IMR-90 (cell line): Measurements from ENCODE around the gene RNF41. TPM values are rescaled to one million over a fixed set of nuclear protein-coding genes. Genes with fewer than 3 reads are reported as not detected.

ENCODE experiments used
- ATAC-seq: fragments of 200-7000 bp; cut with Tn5 transposase; 2 replicates; pipeline ENCODE4 v1.9.1; 2020; ENCODE audit warnings: low read depth, mild to moderate bottlenecking, moderate library complexity
- BruUV-seq: library from RNA; stranded (reverse); fragments of 400-500 nt; replicated peaks from 2 replicates; lab custom pipeline; 2021; lab: Mats Ljungman, UMichigan
- CTCF ChIA-PET: fragments of 300-600 bp; formaldehyde crosslinking; extraction: SDS; loops from one replicate; lab custom pipeline; 2021; ENCODE audit warnings: antibody characterized with exemption; lab: Yijun Ruan, JAX
- POLR2A ChIA-PET: fragments of 300-600 bp; sonication (Branson Sonifier 250); formaldehyde crosslinking; loops from one replicate; lab custom pipeline; 2022; ENCODE audit warnings: antibody characterized with exemption; ENCODE audit not compliant: unreplicated experiment; lab: Charles Lee
- DNase-seq: peaks from one replicate; pipeline ENCODE4 v3.0.0; 2013
- H2AFZ ChIP-seq: replicated peaks from 2 replicates; pipeline ENCODE3; 2013; ENCODE audit warnings: low read length, mild to moderate bottlenecking; ENCODE audit not compliant: poor library complexity
- H2AK5ac ChIP-seq: 2 replicates; pipeline ENCODE4 v1.6.1; 2013; ENCODE audit warnings: low read depth, low read length, inconsistent platforms
- H2AK9ac ChIP-seq: replicated peaks from 2 replicates; pipeline ENCODE3; 2013; ENCODE audit warnings: mild to moderate bottlenecking, low read depth, low read length, moderate library complexity; ENCODE audit not compliant: poor library complexity
- H2BK120ac ChIP-seq: 2 replicates; pipeline ENCODE4 v1.6.1; 2013; ENCODE audit warnings: low read depth, low read length, inconsistent platforms
- H2BK15ac ChIP-seq: 3 replicates; pipeline ENCODE4 v1.6.1; 2013; ENCODE audit warnings: low read depth, low read length, inconsistent platforms
- H2BK20ac ChIP-seq: 2 replicates; pipeline ENCODE4 v1.6.1; 2013; ENCODE audit warnings: low read depth, mild to moderate bottlenecking, inconsistent platforms, low read length, moderate library complexity
- H2BK5ac ChIP-seq: 2 replicates; pipeline ENCODE4 v1.6.1; 2013; ENCODE audit warnings: mild to moderate bottlenecking, low read depth, low read length, inconsistent platforms; ENCODE audit not compliant: poor library complexity, severe bottlenecking
- H3K14ac ChIP-seq: replicated peaks from 2 replicates; pipeline ENCODE4 v1.6.1; 2013; ENCODE audit warnings: low read depth, low read length, inconsistent platforms
- H3K18ac ChIP-seq: 2 replicates; pipeline ENCODE4 v1.6.1; 2013; ENCODE audit warnings: low read depth, low read length, control low read depth
- H3K23ac ChIP-seq: 2 replicates; pipeline ENCODE4 v1.6.1; 2013; ENCODE audit warnings: low read depth, low read length, inconsistent platforms
- H3K27ac ChIP-seq: 2 replicates; pipeline ENCODE4 v1.5.1; 2013; ENCODE audit warnings: mild to moderate bottlenecking, control low read depth, low read length; ENCODE audit not compliant: insufficient read depth
- H3K27me3 ChIP-seq: 2 replicates; pipeline ENCODE4 v1.6.1; 2013; ENCODE audit warnings: low read length; ENCODE audit not compliant: control insufficient read depth, insufficient read depth
- H3K36me3 ChIP-seq: 2 replicates; pipeline ENCODE4 v1.6.1; 2013; ENCODE audit warnings: low read length, mixed read lengths; ENCODE audit not compliant: control insufficient read depth, insufficient read depth
- H3K4ac ChIP-seq: 2 replicates; pipeline ENCODE4 v1.6.1; 2013; ENCODE audit warnings: low read depth, low read length, inconsistent platforms
- H3K4me1 ChIP-seq: 2 replicates; pipeline ENCODE4 v1.6.1; 2013; ENCODE audit warnings: low read length, mixed read lengths; ENCODE audit not compliant: control insufficient read depth, insufficient read depth
- H3K4me2 ChIP-seq: 2 replicates; pipeline ENCODE4 v1.6.1; 2013; ENCODE audit warnings: low read depth, mild to moderate bottlenecking, control low read depth, low read length, moderate library complexity
- H3K4me3 ChIP-seq: 2 replicates; pipeline ENCODE4 v1.5.1; 2013; ENCODE audit warnings: low read depth, mild to moderate bottlenecking, control low read depth, low read length, moderate library complexity; ENCODE audit not compliant: insufficient read depth
- H3K56ac ChIP-seq: 2 replicates; pipeline ENCODE4 v1.6.1; 2013; ENCODE audit warnings: low read length, inconsistent platforms; ENCODE audit not compliant: insufficient read depth; ENCODE audit errors: extremely low read depth
- H3K79me1 ChIP-seq, 2 experiments: 2 replicates each; pipeline ENCODE4 v1.6.1; 2013; ENCODE audit warnings: low read length in 2 of 2, inconsistent platforms in 1 of 2, low read depth in 1 of 2
- H3K9ac ChIP-seq: 2 replicates; pipeline ENCODE4 v1.6.1; 2013; ENCODE audit warnings: low read depth, low read length, control low read depth
- H3K9me1 ChIP-seq: 2 replicates; pipeline ENCODE4 v1.6.1; 2013; ENCODE audit warnings: low read length, inconsistent platforms; ENCODE audit not compliant: insufficient read depth
- H3K9me3 ChIP-seq: 2 replicates; pipeline ENCODE4 v1.6.1; 2013; ENCODE audit warnings: low read length; ENCODE audit not compliant: control insufficient read depth, insufficient read depth
- H4K20me1 ChIP-seq: 2 replicates; pipeline ENCODE4 v1.6.1; 2013; ENCODE audit warnings: low read length, inconsistent platforms; ENCODE audit not compliant: insufficient read depth
- H4K5ac ChIP-seq: 2 replicates; pipeline ENCODE4 v1.6.1; 2013; ENCODE audit warnings: mild to moderate bottlenecking, low read depth, low read length, control low read depth
- H4K8ac ChIP-seq, 2 experiments: 2 replicates each; pipeline ENCODE4 v1.6.1; 2013; ENCODE audit warnings: low read depth in 2 of 2, low read length in 2 of 2, control low read depth in 1 of 2, inconsistent platforms in 1 of 2
- H4K91ac ChIP-seq: 2 replicates; pipeline ENCODE4 v1.6.1; 2013; ENCODE audit warnings: low read depth, low read length, inconsistent platforms; ENCODE audit not compliant: insufficient read depth
- POLR2A ChIP-seq: IDR thresholded peaks from 2 replicates; pipeline ENCODE4 v1.6.1; 2012; ENCODE audit warnings: mild to moderate bottlenecking, low read depth, low read length
- USF2 ChIP-seq: fragments of 150-350 bp; IDR thresholded peaks from 2 replicates; pipeline ENCODE4 v1.6.1; 2017; ENCODE audit warnings: mild to moderate bottlenecking, antibody characterized with exemption, low read length, low read depth
- WGBS, 2 experiments: methylation state at CpG; one replicate each; pipeline versions ENCODE4 v1.1.5 to v1.1.7; 2013; ENCODE audit warnings: missing lambda C conversion rate in 2 of 2; ENCODE audit not compliant: insufficient read length in 1 of 2; ENCODE audit errors: extremely low coverage in 2 of 2; 5-methylcytosine and 5-hydroxymethylcytosine counted together
- dilution Hi-C: fragments of 300-500 bp; cut with HindIII; formaldehyde crosslinking; loops from one replicate; pipeline ENCODE4 v1.14.3; 2018; ENCODE audit warnings: low sequenced_read_pairs; ENCODE audit not compliant: unreplicated experiment
- in situ Hi-C: fragments of 300-500 bp; cut with MboI; formaldehyde crosslinking; loops from 3 replicates; pipeline ENCODE4 v1.14.3; 2019; ENCODE audit warnings: low sequenced_read_pairs, inconsistent platforms, mixed read lengths
- intact Hi-C: fragments of 100-400 bp; cut with micrococcal nuclease; formaldehyde crosslinking; loops from 2 replicates; pipeline ENCODE4 v1.10.0; 2022
- polyA plus RNA-seq, 3 experiments: library from polyadenylated mRNA; depleted of rRNA; stranded (reverse); fragments of >200 nt; gene quantifications; 2 replicates each; pipeline ENCODE4 v1.2.3, GENCODE V29; 2012; ENCODE audit warnings: low replicate concordance in 1 of 3
- total RNA-seq: library from RNA; depleted of rRNA; stranded (reverse); fragments of >200 nt; gene quantifications from 2 replicates; pipeline ENCODE4 v1.2.3, GENCODE V29; 2012

The RNF41 gene
- total and polyA plus RNA-seq, 2 of the 4 experiments (the other 2 are of a cell fraction), result 112 to 272 TPM

- H3K23ac ChIP-seq, result no peak overlapping the region
- no peak overlapping the region for H2AFZ ChIP-seq
- H3K14ac ChIP-seq, result no peak overlapping the region
- no peak overlapping the region for H3K4me3 ChIP-seq
- H2AK9ac ChIP-seq, result peak overlapping the region; percentile 5
- no peak overlapping the region for H4K5ac ChIP-seq
- no peaks in the 10 kb centered on the region; the same call in 1 of the 2 replicates for H3K9me1 ChIP-seq
- dilution Hi-C loops (no loop called here), in situ Hi-C loops (no loop called here), intact Hi-C loops (no loop called here)
- H4K8ac ChIP-seq, result no peak overlapping the region
- no peak overlapping the region for H3K18ac ChIP-seq
- no peak overlapping the region for H3K4ac ChIP-seq
- peaks cover 82% of the 10 kb centered on the region for H3K36me3 ChIP-seq
- no peak overlapping the region for H3K4me2 ChIP-seq
- DNase-seq (no peak), ATAC-seq (peak; percentile 1; the same call in 1 of the 2 replicates)
- no peak overlapping the region for H3K27ac ChIP-seq
- peaks cover 64% of the 10 kb centered on the region for H4K20me1 ChIP-seq
- H3K4me1 ChIP-seq, result peaks cover 13% of the 10 kb centered on the region
- H2BK120ac ChIP-seq, result no peak overlapping the region
- BruUV-seq, result no TSS peak
- 87% methylated on average over 2 of the region's 11 CpGs; no CpG with 5 or more reads in 1 of the 2 experiments for WGBS, 2 experiments
- H3K27me3 ChIP-seq, result no peaks in the 10 kb centered on the region
- no peak overlapping the region for H2BK5ac ChIP-seq
- H2BK20ac ChIP-seq, result no peak overlapping the region
- ChIA-PET POLR2A (interaction anchor here (1.5 to 1.7 kb wide), 2 partner anchors 12 to 44 kb away, joined by 4 to 6 read pairs; no protein-coding TSS in a partner anchor), CTCF (interaction anchor here (0.6 kb wide), 1 partner anchor 11 kb away, joined by 3 read pairs; no protein-coding TSS in a partner anchor)
- H3K9me3 ChIP-seq, result no peaks in the 10 kb centered on the region
- no peak overlapping the region for H3K9ac ChIP-seq
- H2AK5ac ChIP-seq, result no peak overlapping the region
- H3K56ac ChIP-seq, result no peak overlapping the region
- TF ChIP-seq POLR2A, result peak; percentile 43
- TF ChIP-seq USF2, result no peak
- peaks cover 14 to 49% of the 10 kb centered on the region in 2 experiments for H3K79me1 ChIP-seq
- H2BK15ac ChIP-seq, result no peak overlapping the region
- H4K91ac ChIP-seq, result no peak overlapping the region
Measured at GRCh38 chr12:56163533-56164344, 58.0 kb downstream of the RNF41 start.
